ENCODE measurements around the gene PNMT. TPM values are rescaled to one million over a fixed set of nuclear protein-coding genes. Genes with fewer than 3 reads are reported as not detected.

PNMT gene
- total RNA-seq, 4 donors from 2014 or later: 3.8 to 5.0 (median 4.7) TPM; not detected in 1

DNA sequence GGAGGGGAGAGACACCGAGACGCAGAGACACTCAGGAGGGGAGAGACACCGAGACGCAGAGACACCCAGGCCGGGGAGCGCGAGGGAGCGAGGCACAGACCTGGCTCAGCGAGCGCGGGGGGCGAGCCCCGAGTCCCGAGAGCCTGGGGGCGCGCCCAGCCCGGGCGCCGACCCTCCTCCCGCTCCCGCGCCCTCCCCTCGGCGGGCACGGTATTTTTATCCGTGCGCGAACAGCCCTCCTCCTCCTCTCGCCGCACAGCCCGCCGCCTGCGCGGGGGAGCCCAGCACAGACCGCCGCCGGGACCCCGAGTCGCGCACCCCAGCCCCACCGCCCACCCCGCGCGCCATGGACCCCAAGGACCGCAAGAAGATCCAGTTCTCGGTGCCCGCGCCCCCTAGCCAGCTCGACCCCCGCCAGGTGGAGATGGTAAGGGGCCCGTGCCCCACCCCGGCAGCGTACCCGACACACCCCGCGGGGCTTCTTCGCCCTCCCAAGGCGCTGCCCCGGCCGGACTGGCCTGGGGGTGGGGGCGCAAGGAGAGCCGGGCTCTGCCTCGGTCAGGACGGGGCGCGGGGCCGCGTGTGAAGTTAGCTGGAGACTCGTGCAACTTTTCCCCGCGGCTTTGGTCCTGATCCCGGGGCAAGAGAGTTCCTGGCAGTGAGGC lies 41.1 kb upstream of the PNMT start:
- intact Hi-C loops (cut with DNase I; ENCODE audit: low total_unique reads): loop anchor here (10.0 kb wide), 1 partner anchor 72 kb away; no protein-coding TSS in a partner anchor
- no peaks in the 10 kb centered on the region for H3K9me3 ChIP-seq
- no peaks in the 10 kb centered on the region for H3K36me3 ChIP-seq
- no peak overlapping the region for H3K27ac ChIP-seq
- peaks cover 0 to 13% of the 10 kb centered on the region in 2 donors for H3K4me1 ChIP-seq
- peaks cover 22% of the 10 kb centered on the region in 2 donors for H3K27me3 ChIP-seq
- H3K4me3 ChIP-seq: no peak overlapping the region
- TF ChIP-seq POLR2A (IDR thresholded peaks at IDR 0.05): no peak
- TF ChIP-seq, protein P1, sequence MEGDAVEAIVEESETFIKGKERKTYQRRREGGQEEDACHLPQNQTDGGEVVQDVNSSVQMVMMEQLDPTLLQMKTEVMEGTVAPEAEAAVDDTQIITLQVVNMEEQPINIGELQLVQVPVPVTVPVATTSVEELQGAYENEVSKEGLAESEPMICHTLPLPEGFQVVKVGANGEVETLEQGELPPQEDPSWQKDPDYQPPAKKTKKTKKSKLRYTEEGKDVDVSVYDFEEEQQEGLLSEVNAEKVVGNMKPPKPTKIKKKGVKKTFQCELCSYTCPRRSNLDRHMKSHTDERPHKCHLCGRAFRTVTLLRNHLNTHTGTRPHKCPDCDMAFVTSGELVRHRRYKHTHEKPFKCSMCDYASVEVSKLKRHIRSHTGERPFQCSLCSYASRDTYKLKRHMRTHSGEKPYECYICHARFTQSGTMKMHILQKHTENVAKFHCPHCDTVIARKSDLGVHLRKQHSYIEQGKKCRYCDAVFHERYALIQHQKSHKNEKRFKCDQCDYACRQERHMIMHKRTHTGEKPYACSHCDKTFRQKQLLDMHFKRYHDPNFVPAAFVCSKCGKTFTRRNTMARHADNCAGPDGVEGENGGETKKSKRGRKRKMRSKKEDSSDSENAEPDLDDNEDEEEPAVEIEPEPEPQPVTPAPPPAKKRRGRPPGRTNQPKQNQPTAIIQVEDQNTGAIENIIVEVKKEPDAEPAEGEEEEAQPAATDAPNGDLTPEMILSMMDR (IDR thresholded peaks at IDR 0.05): no peak
- no peak for DNase-seq

- Histone ChIP-seq H3K9me3 (no peaks in the 10 kb centered on the region), H3K4me3 (no peak overlapping the region), H3K27ac (no peak overlapping the region), H3K4me1 (peaks cover 0 to 13% of the 10 kb centered on the region in 2 donors), H3K36me3 (no peaks in the 10 kb centered on the region), H3K27me3 (peaks cover 22% of the 10 kb centered on the region in 2 donors)
- TF ChIP-seq, protein P1 (IDR thresholded peaks at IDR 0.05): no peak
- TF ChIP-seq POLR2A (IDR thresholded peaks at IDR 0.05): no peak
- intact Hi-C loops (cut with DNase I; ENCODE audit: low total_unique reads): loop anchor here (10.0 kb wide), 1 partner anchor 73 kb away; no protein-coding TSS in a partner anchor
- DNase-seq: no peak
These were observed 40.3 kb upstream of the PNMT start for GRCh38 chr17:39627712-39628516.

DNA sequence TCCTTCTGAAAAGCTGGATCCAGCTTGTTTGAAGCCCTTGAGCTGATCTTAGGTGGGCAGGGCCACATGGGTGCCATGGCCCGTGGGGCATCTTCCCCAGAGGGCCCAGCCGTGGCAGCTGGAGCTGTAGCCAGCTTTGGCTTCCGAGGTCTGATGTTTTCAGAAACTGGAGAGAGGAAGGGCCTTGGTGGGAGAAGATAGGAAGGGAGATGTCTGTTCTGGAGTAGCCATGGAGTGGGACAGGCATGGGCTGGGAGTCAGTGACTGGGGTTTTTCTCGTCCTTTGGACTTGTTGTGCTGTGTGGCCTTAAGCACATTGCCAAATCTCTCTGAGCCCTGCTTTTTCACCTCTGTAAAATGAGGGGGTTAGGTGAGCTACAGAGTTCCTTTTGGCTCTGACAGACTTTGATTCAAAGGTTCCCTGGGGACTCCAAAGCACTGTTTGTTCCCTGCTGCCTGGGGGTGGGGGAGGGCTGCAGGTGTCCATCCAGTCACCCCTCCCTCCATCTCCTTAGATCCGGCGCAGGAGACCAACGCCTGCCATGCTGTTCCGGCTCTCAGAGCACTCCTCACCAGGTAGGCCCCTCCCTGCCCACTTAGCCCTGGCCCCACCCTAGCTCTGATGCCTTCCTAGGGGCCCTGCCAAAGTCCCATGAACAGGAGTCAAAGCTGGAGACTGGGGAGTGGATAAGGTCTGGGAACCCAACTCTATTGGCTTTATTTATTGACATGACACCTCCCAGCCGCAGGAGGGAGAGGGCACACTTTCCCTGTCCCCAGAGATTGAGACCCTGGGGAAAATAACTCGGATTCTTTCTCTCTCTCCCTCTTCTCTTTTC lies 39.4 kb upstream of the PNMT start:
- no peaks in the 10 kb centered on the region for H3K36me3 ChIP-seq
- intact Hi-C loops (cut with DNase I; ENCODE audit: low total_unique reads): loop anchor here (10.0 kb wide), 1 partner anchor 74 kb away; no protein-coding TSS in a partner anchor
- no peak overlapping the region for H3K27ac ChIP-seq
- DNase-seq: no peak
- no peak overlapping the region for H3K4me3 ChIP-seq
- no peaks in the 10 kb centered on the region for H3K9me3 ChIP-seq
- no peak for TF ChIP-seq POLR2A (IDR thresholded peaks at IDR 0.05)
- TF ChIP-seq, protein P1 (IDR thresholded peaks at IDR 0.05): no peak
- H3K4me1 ChIP-seq: peaks cover 0 to 13% of the 10 kb centered on the region in 2 donors
- H3K27me3 ChIP-seq: peaks cover 22% of the 10 kb centered on the region in 2 donors

- DNase-seq: no peak
- H3K27me3 ChIP-seq: peaks cover 22% of the 10 kb centered on the region in 2 donors
- H3K27ac ChIP-seq: no peak overlapping the region
- no peaks in the 10 kb centered on the region for H3K9me3 ChIP-seq
- H3K4me1 ChIP-seq: peaks cover 0 to 13% of the 10 kb centered on the region in 2 donors
- no peak for TF ChIP-seq POLR2A (IDR thresholded peaks at IDR 0.05)
- TF ChIP-seq, protein P1 (IDR thresholded peaks at IDR 0.05): no peak
- intact Hi-C loops (cut with DNase I; ENCODE audit: low total_unique reads): loop anchor here (10.0 kb wide), 1 partner anchor 75 kb away; no protein-coding TSS in a partner anchor
- no peak overlapping the region for H3K4me3 ChIP-seq
- no peaks in the 10 kb centered on the region for H3K36me3 ChIP-seq
These were observed 38.8 kb upstream of the PNMT start for GRCh38 chr17:39629494-39629880.

All from uterus (tissue), 4 donors.